ENCODE measurements around the gene MRPS6.

Gene MRPS6

DNA sequence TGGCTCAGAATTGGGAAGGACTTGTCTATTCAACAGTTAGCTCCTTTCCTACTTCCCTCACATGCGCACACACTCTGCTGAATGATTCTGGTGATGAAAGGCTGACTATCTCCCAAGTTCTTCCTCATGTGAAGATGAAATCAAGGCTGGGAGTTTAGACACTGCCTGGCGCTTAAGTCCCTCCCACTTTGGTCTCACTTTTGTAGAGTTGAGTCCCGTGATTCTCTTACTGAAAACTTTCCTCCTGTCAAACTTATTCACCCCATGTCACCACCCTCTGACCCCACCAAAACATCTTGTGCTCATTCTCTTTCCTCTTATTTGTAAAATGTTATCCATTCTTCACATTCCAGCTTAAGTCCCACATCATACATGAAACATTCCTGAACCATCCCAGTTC lies 8.4 kb upstream of the MRPS6 start:
- in situ Hi-C loops (cut with HindIII; ENCODE audit: low sequenced_read_pairs) = no loop called here

DNA sequence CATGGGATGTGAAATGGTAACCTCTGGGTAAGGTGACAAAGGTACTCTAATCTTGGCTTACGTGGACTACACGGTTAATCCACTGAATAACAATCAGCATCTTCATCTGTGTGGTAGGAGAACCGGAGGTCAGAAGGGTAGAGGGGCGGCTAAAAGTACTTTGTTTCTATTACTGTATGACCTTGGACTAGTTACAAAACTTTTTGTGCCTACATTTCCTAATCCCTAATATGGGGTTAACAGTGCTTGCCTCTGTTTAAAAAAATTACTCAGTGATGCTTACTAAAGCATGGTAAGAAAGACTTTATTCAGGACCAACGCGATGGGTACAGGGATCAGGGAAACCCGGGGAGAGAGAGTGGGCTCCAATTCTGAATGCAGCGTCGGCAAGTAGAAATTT lies 1.7 kb upstream of the MRPS6 start:
- in situ Hi-C loops (cut with HindIII; ENCODE audit: low sequenced_read_pairs) = no loop called here

DNA sequence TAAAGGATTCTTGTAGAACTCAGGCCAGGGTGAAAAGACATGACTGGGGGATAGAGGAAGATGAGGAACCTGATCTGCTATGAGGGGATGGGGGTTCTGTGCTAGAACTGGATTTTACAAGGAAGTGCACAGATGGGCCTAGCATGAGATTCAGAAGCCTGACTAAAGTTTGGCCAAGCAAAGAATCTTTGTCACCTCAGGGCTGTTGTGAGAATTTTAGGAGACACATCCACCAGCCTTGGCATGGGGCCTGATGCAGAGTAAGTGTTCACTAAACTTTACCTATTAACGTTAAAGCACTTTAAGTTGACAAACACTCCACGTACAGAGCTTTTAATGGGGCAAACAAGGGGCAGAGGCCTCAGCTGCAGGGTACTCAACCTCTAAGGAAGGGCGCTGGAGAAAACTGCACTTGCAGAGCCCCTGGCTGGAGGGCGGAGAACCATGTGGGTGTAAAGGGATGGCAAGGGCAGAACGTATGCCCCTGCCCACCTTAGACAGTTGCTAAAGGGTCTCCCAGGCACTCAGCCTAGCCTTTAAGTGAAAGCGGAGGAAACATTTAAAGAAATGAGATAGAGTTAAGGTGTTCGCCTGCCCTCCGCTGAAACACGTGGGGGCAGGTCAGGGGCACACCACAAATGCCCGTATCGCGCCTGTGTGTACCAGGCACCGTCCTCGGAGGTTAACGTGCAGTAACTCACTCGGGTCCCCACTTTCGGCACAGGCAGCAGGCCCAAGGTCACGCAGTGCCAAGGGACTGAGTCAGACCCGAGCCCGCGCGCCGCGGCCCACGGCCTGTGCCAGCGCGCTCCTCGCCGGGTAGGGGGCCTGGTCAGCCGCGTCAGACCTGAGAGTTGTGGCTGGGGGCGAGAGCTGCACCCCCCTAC lies 990 bp upstream of the MRPS6 start:
- in situ Hi-C loops (cut with HindIII; ENCODE audit: low sequenced_read_pairs) = no loop called here

DNA sequence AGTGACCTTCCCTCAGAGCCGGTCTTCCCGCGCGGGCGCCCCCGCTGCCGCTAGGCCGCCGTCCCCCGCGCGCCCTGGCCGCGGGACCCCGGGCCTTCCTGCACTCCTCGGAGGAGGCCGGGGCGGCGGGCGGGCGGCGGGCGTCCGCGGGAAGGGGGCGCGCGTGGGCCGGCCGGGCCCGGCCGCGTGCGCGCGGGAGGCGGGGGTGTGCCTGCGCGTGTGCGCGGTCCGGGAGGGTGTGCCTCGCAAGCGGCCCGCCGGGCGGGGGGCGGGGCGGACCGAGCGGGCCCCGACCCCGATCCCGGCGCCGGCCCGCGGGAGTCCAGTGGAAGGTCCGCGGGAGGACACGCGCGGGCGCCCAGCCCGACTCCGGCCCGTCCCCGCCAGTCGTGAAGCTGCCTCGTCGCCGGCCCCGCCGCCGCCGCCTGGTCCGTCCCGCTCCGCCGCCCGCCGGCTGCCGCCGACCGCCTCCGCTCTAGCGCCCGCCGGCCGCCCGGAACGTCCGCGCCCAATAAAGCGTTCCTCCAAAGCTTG lies 438 bp downstream of the MRPS6 start:
- in situ Hi-C loops (cut with HindIII; ENCODE audit: low sequenced_read_pairs) = no loop called here

DNA sequence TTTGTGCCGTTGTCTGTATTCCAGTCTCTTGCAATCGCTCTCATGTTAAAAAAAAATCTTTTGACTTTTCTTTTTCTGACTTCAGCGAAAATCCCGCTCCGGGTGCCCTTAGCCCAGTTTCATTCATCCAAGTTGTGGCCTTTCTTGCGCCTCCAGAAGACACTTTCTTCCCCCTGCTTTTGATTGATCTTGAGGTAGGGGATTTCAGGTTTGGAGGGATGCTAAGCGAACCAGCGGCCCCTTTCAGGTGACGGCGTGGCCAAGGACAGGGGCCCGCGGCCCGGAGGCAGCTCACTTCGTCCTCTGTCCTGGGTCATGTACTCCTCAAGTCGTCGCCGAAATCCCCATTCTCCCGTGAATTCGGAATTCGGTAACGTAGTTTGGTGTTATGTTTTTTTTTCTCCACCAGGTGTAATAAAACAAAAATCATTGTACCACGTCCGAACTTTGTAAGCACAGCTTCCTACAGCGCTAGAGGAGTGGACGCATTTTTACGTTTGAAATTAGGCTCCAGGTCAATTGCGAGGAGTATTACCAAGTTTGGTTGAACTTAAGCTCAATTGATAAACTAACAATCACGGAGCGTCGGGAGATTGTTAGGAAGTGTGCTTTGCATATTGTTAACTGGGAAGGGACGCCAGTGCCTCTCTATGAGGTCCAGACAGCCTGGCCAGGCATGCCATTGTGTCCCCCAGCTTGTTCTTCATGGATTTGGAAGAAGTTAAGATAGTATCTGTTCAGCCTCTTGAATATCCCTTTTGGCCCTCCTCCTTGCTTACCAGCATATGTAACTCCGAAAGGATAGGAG lies 1.1 kb downstream of the MRPS6 start:
- in situ Hi-C loops (cut with HindIII; ENCODE audit: low sequenced_read_pairs) = no loop called here

DNA sequence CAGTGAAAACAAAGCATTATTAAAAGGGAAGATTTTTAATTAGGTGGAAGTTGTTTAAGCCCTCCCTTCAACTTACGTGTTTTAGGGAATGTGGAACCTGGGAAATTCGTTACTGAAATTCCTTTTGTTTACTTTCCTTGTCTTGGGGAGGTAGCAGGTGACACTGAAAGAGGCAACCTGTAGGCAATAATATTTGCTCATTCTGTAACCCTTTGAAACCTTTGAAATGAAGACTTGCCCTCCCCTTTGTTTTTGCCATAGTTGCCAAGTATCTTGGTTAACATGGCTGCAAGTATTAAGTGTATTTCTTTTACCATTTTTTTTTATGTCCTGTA lies 1.7 kb downstream of the MRPS6 start:
- in situ Hi-C loops (cut with HindIII; ENCODE audit: low sequenced_read_pairs) = no loop called here

DNA sequence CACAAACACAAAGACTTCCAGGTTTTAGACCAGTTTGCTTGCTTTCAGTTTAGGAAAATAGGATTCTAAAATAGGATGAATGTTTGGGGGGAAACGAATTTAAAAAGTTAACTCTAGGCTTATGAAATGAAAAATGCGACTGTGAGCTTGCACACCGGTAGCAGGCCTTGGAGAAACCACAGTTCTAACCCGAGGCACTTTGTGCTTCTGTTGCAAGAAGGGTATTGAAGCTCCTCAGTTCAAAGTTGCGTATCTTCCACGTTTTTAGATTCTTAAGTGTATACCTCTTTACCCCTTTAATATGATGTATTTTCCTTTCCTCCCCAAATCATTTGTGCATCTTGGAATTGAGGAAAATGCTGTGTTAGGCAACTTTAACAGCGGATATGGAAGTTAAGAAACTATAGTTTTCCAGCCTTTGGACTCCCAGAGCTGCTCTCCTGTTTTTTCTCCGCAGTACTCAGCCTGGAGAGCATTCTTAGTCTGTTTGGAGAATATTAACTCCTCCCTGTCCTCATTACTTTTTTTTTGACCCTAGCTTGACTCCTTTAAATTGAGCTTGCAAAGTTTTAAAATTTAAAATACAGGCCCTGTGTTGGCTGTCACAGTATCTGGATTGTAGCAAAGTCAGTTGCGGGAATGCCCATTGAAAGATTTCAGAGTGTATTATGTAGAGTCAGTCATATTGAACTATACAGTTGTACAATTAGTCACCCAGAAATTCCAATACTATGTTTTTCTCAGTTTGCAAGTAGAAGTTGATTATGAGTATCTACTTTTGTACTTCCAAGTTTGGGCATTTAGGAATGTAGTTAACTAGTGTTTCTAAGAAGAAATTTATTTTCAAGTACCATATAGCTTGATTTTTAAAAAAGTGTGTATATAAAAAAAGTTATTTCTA lies 2.6 kb downstream of the MRPS6 start:
- in situ Hi-C loops (cut with HindIII; ENCODE audit: low sequenced_read_pairs) = no loop called here

DNA sequence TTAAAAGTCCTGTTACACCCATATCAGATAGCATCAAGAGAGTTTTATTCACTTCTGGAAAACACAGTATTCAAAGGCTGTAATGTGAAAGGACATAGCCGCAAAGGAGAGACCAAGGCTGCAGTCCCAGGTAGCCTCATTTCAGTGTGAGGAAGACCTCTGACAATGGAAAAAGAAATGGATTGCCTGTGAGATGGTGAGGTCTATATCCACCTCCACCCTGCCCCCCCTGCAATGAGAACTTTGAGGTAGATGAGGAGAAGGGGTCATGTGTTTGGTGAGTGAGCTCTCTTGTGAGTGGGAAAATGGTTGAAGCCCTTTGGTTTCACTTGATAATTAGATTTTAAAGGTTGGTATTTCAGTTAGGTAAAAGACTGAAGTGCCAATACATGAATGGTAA lies 3.5 kb downstream of the MRPS6 start:
- in situ Hi-C loops (cut with HindIII; ENCODE audit: low sequenced_read_pairs) = no loop called here

DNA sequence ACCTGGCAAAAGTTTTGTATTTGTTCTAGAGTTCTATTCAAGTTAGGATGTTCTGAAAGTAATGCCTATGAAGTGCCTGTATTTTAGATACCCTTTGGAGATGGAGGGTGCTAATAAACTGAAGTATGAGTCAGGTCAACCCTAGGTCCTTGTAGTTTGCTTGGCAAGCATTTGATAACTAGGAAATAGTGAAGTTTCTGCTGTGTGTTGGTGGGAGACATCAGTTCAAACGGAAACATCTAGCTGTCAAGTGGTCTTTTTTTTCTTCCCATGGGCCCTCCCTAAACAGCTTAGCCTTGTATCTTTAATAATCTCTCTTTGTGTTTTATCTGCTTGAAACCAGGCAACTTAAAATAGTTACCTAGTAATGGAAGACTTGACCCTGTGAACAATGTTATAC lies 4.5 kb downstream of the MRPS6 start:
- in situ Hi-C loops (cut with HindIII; ENCODE audit: low sequenced_read_pairs) = no loop called here

DNA sequence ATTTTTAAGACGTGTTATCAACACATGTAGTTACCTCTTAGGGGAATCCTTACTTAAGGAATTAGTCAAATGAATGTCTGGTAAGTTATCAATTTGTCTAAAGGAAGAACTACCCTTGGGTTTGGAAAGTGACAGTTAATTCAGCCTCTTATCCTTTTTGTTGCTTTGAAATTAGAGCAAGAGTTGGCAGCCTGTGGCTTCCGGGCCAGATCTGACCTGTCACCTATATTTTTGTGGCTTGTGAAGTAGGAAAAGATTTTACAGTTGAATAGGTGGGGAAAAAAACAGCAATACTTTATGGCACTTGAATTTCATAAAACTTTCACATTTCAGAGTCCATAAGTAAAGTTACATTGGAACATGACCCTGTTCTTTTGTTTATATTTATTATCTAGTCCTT lies 5.5 kb downstream of the MRPS6 start:
- in situ Hi-C loops (cut with HindIII; ENCODE audit: low sequenced_read_pairs) = no loop called here

DNA sequence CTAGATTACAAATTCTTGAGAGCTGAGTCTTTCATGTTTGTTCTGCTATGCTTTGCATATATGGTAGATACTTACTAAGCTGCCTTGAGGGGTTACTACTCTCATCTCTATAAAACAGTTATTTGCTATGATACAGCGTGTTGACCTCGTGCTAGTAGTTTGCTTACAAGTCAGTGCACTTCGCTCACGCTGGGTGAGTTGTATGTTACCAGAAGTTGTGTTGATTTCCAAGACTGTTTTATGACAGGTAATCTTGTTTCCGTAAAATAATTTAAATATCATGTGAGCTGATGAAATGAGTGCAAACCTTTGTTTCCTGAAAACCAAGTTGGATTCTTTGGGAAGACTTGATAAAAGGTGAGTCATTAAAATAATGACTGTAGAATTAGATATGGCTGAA lies 7.3 kb downstream of the MRPS6 start:
- in situ Hi-C loops (cut with HindIII; ENCODE audit: low sequenced_read_pairs) = no loop called here

DNA sequence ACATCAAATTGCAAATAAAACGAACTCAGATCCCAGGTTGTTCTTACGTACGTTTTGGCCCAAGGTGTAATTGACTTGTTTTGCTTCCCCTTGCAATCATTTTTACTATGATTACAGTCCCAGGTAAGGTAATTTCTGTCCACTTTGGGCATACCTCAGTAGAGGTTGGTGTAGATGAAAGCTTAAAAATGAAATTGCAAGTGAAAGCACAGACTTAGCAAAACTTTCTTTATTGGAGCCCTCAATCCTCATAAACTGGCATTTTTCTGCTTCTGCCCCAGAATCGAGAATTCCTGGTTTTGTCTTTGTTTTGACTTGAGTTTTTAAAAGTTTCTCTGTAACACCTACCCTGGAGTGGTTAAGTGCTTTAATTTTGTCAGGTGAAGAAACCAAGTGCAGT lies 9.4 kb downstream of the MRPS6 start:
- in situ Hi-C loops (cut with HindIII; ENCODE audit: low sequenced_read_pairs) = no loop called here

DNA sequence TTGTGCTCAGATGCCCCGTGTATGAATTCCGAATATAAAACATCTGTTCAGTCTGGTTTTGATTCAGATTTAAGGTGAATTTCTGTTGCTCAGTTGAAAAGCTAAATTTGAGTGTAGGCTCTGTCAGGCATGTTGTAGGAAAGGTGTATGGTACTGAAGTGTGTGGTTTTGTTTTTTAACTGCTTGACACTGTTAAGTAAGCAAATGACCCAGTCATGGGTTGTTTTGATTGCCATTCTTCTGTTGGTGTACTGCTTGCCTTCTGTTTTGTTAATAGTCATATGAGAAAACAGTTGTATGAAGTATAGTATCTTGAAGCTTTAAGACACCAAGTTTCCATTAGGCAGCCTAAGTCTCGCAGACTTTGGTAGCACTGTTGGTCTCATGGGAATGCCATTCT lies 10.0 kb downstream of the MRPS6 start:
- in situ Hi-C loops (cut with HindIII; ENCODE audit: low sequenced_read_pairs) = no loop called here

DNA sequence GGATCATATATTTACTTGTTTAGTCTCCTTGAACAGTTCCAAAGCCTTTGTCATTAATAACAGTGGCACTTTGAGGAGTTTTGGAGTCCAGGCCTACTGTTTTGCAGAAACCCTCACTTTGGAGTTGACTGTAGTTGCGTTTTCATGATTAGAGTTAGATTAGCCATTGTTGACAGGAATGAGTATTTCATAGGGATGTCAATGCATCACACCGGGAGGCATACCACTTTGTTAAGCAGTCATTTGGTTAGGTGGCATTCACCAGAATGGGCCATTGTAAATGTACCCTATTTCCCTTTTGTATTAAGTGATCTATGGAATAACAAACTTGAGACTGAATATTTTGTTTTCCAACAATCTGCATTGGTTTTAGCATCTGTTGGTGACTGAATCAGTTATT lies 11.8 kb downstream of the MRPS6 start:
- in situ Hi-C loops (cut with HindIII; ENCODE audit: low sequenced_read_pairs) = no loop called here

DNA sequence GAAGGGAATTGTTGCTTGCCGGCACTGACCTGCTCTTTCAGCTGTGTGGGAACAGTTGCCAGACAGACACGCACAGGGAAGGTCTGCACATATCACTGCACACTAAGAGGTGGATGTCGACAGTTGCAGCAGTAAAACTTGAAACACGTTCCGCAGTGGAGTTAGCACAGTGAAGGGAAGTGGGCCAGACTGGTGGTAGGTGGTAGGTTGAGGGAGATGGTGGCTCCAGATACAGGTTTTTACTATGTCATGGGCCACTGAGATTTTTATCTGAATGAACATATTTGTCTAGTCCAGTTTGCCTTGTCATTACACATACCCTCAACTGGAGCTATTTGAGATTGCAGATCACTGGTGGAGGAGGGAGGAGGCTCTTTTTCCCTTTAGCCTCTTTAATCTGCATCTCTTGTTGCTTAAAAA lies 13.5 kb downstream of the MRPS6 start:
- in situ Hi-C loops (cut with HindIII; ENCODE audit: low sequenced_read_pairs) = no loop called here

DNA sequence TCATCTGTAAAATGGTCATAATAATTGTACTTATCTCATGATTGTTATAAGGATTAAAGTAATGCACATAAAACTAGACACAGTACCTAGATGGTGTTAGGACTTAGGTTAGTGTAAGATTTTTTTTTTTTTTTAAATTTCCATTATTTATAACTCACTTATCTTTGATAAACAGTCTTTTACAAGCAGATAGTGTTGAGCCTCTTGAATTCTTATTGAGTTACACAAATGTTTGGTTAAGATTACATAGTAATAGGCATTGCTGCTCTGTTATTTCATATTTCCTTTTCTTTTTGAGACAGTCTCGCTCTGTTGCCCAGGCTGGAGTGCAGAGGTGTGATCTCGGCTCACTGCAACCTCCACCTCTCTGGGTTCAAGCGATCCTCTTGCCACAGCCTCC lies 15.4 kb downstream of the MRPS6 start:
- in situ Hi-C loops (cut with HindIII; ENCODE audit: low sequenced_read_pairs) = no loop called here

DNA sequence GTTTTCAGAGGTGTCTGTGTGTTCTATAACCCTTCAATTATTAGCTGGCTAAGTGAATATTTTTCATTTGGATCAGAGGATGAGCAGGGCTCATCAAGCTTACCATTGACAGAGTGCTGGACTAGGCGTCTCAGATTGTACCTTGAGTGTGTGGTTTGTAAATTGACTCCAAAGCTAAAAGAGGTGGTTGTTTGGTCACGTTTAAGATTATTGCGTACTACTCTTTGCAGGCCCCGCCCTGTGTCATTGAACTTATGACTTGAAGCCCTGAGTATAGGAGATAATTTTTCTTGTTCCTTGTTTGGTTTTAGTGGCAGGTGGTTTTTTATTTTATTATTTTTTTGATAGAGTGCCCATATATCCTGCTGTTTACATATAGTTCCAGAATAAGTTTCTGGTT lies 17.7 kb downstream of the MRPS6 start:
- in situ Hi-C loops (cut with HindIII; ENCODE audit: low sequenced_read_pairs) = loop anchor here (5.0 kb wide), 2 partner anchors 39 to 61 kb away; no protein-coding TSS in a partner anchor

DNA sequence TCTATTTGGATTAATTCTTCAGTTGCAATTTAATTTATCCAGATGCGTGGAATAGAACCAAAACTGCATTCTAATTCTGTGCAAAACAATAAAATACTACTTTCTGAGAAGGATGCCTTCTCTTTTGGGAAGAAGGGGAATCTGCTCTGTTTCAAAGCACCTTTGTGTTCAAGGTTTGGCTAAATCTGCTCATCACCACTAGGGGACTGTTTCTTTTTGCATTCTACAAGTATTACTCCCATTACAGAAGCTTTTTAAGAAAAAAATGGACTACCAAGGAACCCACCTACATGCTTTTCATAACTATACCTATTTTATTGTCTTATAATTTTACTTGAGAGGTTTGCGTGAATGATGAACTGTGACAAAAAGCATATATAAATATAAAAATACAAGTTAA lies 18.2 kb downstream of the MRPS6 start:
- in situ Hi-C loops (cut with HindIII; ENCODE audit: low sequenced_read_pairs) = loop anchor here (5.0 kb wide), 2 partner anchors 39 to 61 kb away; no protein-coding TSS in a partner anchor

DNA sequence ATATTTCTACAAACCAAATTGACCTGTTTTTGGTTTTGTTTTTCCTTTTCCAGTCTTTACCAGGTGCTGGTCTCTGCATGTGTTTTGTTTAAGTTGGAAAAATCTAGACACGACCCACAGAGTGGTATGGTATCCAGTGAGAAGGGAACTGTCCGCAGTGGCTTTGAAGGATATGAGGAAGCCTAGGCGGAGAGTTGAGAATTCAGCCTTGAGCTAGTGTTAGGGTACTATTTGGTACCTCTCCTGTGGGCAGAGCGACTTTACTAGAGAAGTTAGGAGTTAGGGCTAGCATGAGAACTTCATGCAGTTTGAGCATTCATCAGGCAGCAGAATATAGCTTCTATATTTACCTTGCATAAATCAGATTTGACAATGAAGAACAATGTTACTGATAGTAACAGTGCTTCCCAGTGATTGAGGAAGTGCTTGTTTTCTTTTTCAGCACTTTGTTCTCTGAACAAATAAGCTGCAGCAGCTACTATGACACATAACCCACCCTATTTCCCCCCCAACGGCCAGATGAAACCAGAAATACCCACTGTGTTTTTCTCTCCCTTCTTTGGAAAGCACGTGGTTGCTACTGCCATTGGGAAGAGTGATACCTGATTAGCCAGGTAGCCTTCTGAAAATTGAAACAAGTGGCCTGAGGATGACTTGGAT lies 19.0 kb downstream of the MRPS6 start:
- in situ Hi-C loops (cut with HindIII; ENCODE audit: low sequenced_read_pairs) = loop anchor here (5.0 kb wide), 2 partner anchors 40 to 60 kb away; no protein-coding TSS in a partner anchor

DNA sequence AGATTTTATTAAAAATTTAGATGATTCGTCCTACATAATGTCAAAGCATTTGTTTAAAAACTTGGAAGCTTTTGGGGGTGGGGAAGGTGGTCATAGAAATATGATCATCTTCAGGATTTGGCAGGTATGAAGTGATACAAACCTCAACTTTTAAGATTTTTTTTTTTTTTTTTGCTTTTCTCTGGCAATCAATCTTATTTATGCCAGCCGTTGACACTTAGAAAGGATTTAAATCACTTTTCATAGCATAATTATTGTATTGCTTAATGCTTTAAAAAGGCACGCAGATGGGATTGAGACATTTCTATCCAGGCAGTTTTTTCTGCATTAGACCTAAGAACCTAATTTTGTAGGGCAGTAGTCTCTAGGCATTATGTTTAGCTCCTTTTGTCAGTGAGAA lies 19.7 kb downstream of the MRPS6 start:
- in situ Hi-C loops (cut with HindIII; ENCODE audit: low sequenced_read_pairs) = loop anchor here (5.0 kb wide), 2 partner anchors 41 to 59 kb away; no protein-coding TSS in a partner anchor
